ENCODE measurements around the gene CCDC50. TPM values are rescaled to one million over a fixed set of nuclear protein-coding genes. Genes with fewer than 3 reads are reported as not detected.

The CCDC50 gene
- total RNA-seq, 4 donors from 2014 or later, result 27.8 to 58.7 (median 34.5) TPM

- no peak for TF ChIP-seq CTCF (IDR thresholded peaks at IDR 0.05)
- TF ChIP-seq POLR2A (IDR thresholded peaks at IDR 0.05), result no peak
- intact Hi-C loops (cut with DNase I; ENCODE audit: low total_unique reads), result no loop called here
- no peak overlapping the region for H3K4me3 ChIP-seq (ENCODE audit: low read depth, poor library complexity, severe bottlenecking)
- DNase-seq (ENCODE audit: low spot score in 2 of 2), result no peak
Observed at GRCh38 chr3:191393146-191393545, 64.0 kb downstream of the CCDC50 start.

DNA sequence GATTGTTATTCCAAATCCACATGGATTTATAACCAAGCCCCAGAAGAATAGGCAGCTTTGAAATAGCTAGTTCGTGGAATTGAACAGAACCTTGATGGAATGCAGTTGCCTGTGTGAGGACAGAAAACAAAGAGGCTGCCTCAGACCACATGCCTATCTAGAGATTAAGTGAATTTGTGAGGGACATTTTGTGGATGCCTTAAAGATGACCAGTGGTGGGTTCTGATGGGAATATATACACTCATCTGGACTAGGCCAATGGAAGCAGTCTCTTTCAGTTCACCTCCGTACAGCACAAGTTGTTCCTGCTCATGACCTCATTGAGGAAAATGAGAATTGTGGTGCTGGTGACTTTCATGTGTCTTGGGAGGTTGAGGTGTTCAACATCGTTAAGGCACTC is 68.6 kb downstream of the CCDC50 start:
- intact Hi-C loops (cut with DNase I; ENCODE audit: low total_unique reads), result no loop called here
- DNase-seq (ENCODE audit: low spot score in 2 of 2), result no peak
- TF ChIP-seq POLR2A (IDR thresholded peaks at IDR 0.05) (no peak), CTCF (IDR thresholded peaks at IDR 0.05) (no peak)
- WGBS, 2 donors, result 89 to 95% methylated on average over 3 of the region's 3 CpGs
- no peak overlapping the region for H3K4me3 ChIP-seq (ENCODE audit: low read depth, poor library complexity, severe bottlenecking)

GRCh38 chr3:191398607-191399006 is 69.4 kb downstream of the CCDC50 start:
- DNase-seq (ENCODE audit: low spot score in 2 of 2), result no peak
- TF ChIP-seq CTCF (IDR thresholded peaks at IDR 0.05) (no peak), POLR2A (IDR thresholded peaks at IDR 0.05) (no peak)
- no peak overlapping the region for H3K4me3 ChIP-seq (ENCODE audit: low read depth, poor library complexity, severe bottlenecking)
- intact Hi-C loops (cut with DNase I; ENCODE audit: low total_unique reads), result no loop called here
- WGBS, 2 donors, result 90 to 95% methylated on average over 1 of the region's 1 CpG

DNA sequence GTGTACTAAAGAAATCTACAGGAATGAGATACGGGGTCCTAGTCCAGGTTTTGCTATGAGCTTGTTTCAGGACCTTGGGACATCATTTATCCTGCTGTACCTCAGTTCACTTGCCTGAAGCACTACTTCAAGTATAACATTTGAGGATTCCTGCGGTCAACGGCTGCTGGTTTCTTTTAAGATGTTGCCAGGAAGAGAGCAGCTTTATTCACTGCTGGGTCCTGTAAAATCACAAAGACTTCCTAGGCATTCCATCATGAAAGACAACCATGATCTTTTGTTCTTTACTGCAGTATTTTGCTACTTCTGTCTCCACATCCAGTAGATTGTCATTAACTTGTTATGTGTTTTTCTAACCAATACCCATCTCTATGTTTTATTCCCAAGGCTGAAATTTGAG is 70.7 kb downstream of the CCDC50 start:
- no peak for TF ChIP-seq CTCF (IDR thresholded peaks at IDR 0.05)
- TF ChIP-seq POLR2A (IDR thresholded peaks at IDR 0.05), result no peak
- intact Hi-C loops (cut with DNase I; ENCODE audit: low total_unique reads), result no loop called here
- no peak overlapping the region for H3K4me3 ChIP-seq (ENCODE audit: low read depth, poor library complexity, severe bottlenecking)
- 74 to 85% methylated on average over 3 of the region's 3 CpGs for WGBS, 2 donors
- no peak for DNase-seq (ENCODE audit: low spot score in 2 of 2)

- H3K4me3 ChIP-seq (ENCODE audit: low read depth, poor library complexity, severe bottlenecking), result no peak overlapping the region
- intact Hi-C loops (cut with DNase I; ENCODE audit: low total_unique reads), result no loop called here
- no peak for TF ChIP-seq POLR2A (IDR thresholded peaks at IDR 0.05)
- TF ChIP-seq CTCF (IDR thresholded peaks at IDR 0.05), result no peak
- DNase-seq (ENCODE audit: low spot score in 2 of 2), result no peak
- 87 to 89% methylated on average over 12 of the region's 12 CpGs for WGBS, 2 donors
Observed at GRCh38 chr3:191401775-191402357, 72.7 kb downstream of the CCDC50 start.

GRCh38 chr3:191409791-191410359 is 80.7 kb downstream of the CCDC50 start:
- WGBS, 2 donors, result 91 to 95% methylated on average over 3 of the region's 3 CpGs
- H3K4me3 ChIP-seq (ENCODE audit: low read depth, poor library complexity, severe bottlenecking), result no peak overlapping the region
- intact Hi-C loops (cut with DNase I; ENCODE audit: low total_unique reads), result no loop called here
- TF ChIP-seq POLR2A (IDR thresholded peaks at IDR 0.05) (no peak), CTCF (IDR thresholded peaks at IDR 0.05) (no peak)
- DNase-seq (ENCODE audit: low spot score in 2 of 2), result no peak

All from lower leg skin (tissue), 4 donors.